ENCODE data around the gene GPRIN2.

Gene GPRIN2

GRCh38 chr10:46522295-46523118 lies 34.0 kb downstream of the GPRIN2 start:
- Histone ChIP-seq H3K4me3 (ENCODE audit: low read depth, low read length) (no peak overlapping the region), H3K36me3 (ENCODE audit: control insufficient read depth, insufficient read depth, low read length) (no peaks in the 10 kb centered on the region), H3K9me3 (ENCODE audit: control insufficient read depth, insufficient read depth, low read depth, low read length) (no peaks in the 10 kb centered on the region), H3K27me3 (ENCODE audit: control insufficient read depth, insufficient read depth, low read length) (no peaks in the 10 kb centered on the region), H3K27ac (ENCODE audit: low read depth, low read length) (no peak overlapping the region), H3K4me1 (ENCODE audit: control insufficient read depth, insufficient read depth, low read length) (peaks cover 19% of the 10 kb centered on the region; the same call in 1 of the 2 replicates), H3K9ac (ENCODE audit: low read length) (no peak overlapping the region)

- Histone ChIP-seq H3K4me1 (ENCODE audit: control insufficient read depth, insufficient read depth, low read length) (peaks cover 19% of the 10 kb centered on the region; the same call in 1 of the 2 replicates), H3K9me3 (ENCODE audit: control insufficient read depth, insufficient read depth, low read depth, low read length) (no peaks in the 10 kb centered on the region)
Measured at GRCh38 chr10:46520941-46521340, 35.5 kb downstream of the GPRIN2 start.

GRCh38 chr10:46520381-46520780 lies 36.1 kb downstream of the GPRIN2 start:
- H3K27me3 ChIP-seq (ENCODE audit: control insufficient read depth, insufficient read depth, low read length) = no peaks in the 10 kb centered on the region
- H3K4me1 ChIP-seq (ENCODE audit: control insufficient read depth, insufficient read depth, low read length) = peaks cover 19% of the 10 kb centered on the region; the same call in 1 of the 2 replicates
- no peak overlapping the region for H3K27ac ChIP-seq (ENCODE audit: low read depth, low read length)
- no peak overlapping the region for H3K9ac ChIP-seq (ENCODE audit: low read length)
- H3K9me3 ChIP-seq (ENCODE audit: control insufficient read depth, insufficient read depth, low read depth, low read length) = no peaks in the 10 kb centered on the region
- H3K36me3 ChIP-seq (ENCODE audit: control insufficient read depth, insufficient read depth, low read length) = no peaks in the 10 kb centered on the region
- no peak overlapping the region for H3K4me3 ChIP-seq (ENCODE audit: low read depth, low read length)

More at GRCh38 chr10:46520941-46521340, 35.5 kb downstream of the GPRIN2 start:
- no peak overlapping the region for H3K27ac ChIP-seq (ENCODE audit: low read depth, low read length)
- no peaks in the 10 kb centered on the region for H3K27me3 ChIP-seq (ENCODE audit: control insufficient read depth, insufficient read depth, low read length)
- no peaks in the 10 kb centered on the region for H3K36me3 ChIP-seq (ENCODE audit: control insufficient read depth, insufficient read depth, low read length)
- no peak overlapping the region for H3K4me3 ChIP-seq (ENCODE audit: low read depth, low read length)
- no peak overlapping the region for H3K9ac ChIP-seq (ENCODE audit: low read length)

GRCh38 chr10:46518028-46518725 lies 38.3 kb downstream of the GPRIN2 start:
- no peaks in the 10 kb centered on the region for H3K36me3 ChIP-seq (ENCODE audit: control insufficient read depth, insufficient read depth, low read length)
- H3K9me3 ChIP-seq (ENCODE audit: control insufficient read depth, insufficient read depth, low read depth, low read length) = no peaks in the 10 kb centered on the region
- H3K4me1 ChIP-seq (ENCODE audit: control insufficient read depth, insufficient read depth, low read length) = peaks cover 5% of the 10 kb centered on the region; the same call in 1 of the 2 replicates
- no peak overlapping the region for H3K27ac ChIP-seq (ENCODE audit: low read depth, low read length)
- no peak overlapping the region for H3K4me3 ChIP-seq (ENCODE audit: low read depth, low read length)
- H3K27me3 ChIP-seq (ENCODE audit: control insufficient read depth, insufficient read depth, low read length) = no peaks in the 10 kb centered on the region
- no peak overlapping the region for H3K9ac ChIP-seq (ENCODE audit: low read length)

- Histone ChIP-seq H3K4me3 (ENCODE audit: low read depth, low read length) (no peak overlapping the region), H3K27ac (ENCODE audit: low read depth, low read length) (no peak overlapping the region), H3K4me1 (ENCODE audit: control insufficient read depth, insufficient read depth, low read length) (no peaks in the 10 kb centered on the region; the same call in 1 of the 2 replicates), H3K27me3 (ENCODE audit: control insufficient read depth, insufficient read depth, low read length) (no peaks in the 10 kb centered on the region), H3K36me3 (ENCODE audit: control insufficient read depth, insufficient read depth, low read length) (no peaks in the 10 kb centered on the region), H3K9ac (ENCODE audit: low read length) (no peak overlapping the region), H3K9me3 (ENCODE audit: control insufficient read depth, insufficient read depth, low read depth, low read length) (no peaks in the 10 kb centered on the region)
Measured at GRCh38 chr10:46517541-46517940, 38.9 kb downstream of the GPRIN2 start.

GRCh38 chr10:46516660-46517416 lies 39.6 kb downstream of the GPRIN2 start:
- no peak overlapping the region for H3K27ac ChIP-seq (ENCODE audit: low read depth, low read length)
- no peaks in the 10 kb centered on the region for H3K36me3 ChIP-seq (ENCODE audit: control insufficient read depth, insufficient read depth, low read length)
- no peaks in the 10 kb centered on the region for H3K27me3 ChIP-seq (ENCODE audit: control insufficient read depth, insufficient read depth, low read length)
- H3K4me1 ChIP-seq (ENCODE audit: control insufficient read depth, insufficient read depth, low read length) = no peaks in the 10 kb centered on the region; the same call in 1 of the 2 replicates
- H3K9ac ChIP-seq (ENCODE audit: low read length) = no peak overlapping the region
- no peak overlapping the region for H3K4me3 ChIP-seq (ENCODE audit: low read depth, low read length)
- H3K9me3 ChIP-seq (ENCODE audit: control insufficient read depth, insufficient read depth, low read depth, low read length) = no peaks in the 10 kb centered on the region

GRCh38 chr10:46515793-46516192 lies 40.7 kb downstream of the GPRIN2 start:
- H3K36me3 ChIP-seq (ENCODE audit: control insufficient read depth, insufficient read depth, low read length) = no peaks in the 10 kb centered on the region
- no peaks in the 10 kb centered on the region for H3K9me3 ChIP-seq (ENCODE audit: control insufficient read depth, insufficient read depth, low read depth, low read length)
- H3K4me1 ChIP-seq (ENCODE audit: control insufficient read depth, insufficient read depth, low read length) = no peaks in the 10 kb centered on the region; the same call in 1 of the 2 replicates
- no peak overlapping the region for H3K4me3 ChIP-seq (ENCODE audit: low read depth, low read length)
- no peak overlapping the region for H3K9ac ChIP-seq (ENCODE audit: low read length)
- no peak overlapping the region for H3K27ac ChIP-seq (ENCODE audit: low read depth, low read length)
- H3K27me3 ChIP-seq (ENCODE audit: control insufficient read depth, insufficient read depth, low read length) = no peaks in the 10 kb centered on the region

- no peaks in the 10 kb centered on the region; the same call in 1 of the 2 replicates for H3K4me1 ChIP-seq (ENCODE audit: control insufficient read depth, insufficient read depth, low read length)
- no peak overlapping the region for H3K27ac ChIP-seq (ENCODE audit: low read depth, low read length)
- no peaks in the 10 kb centered on the region for H3K9me3 ChIP-seq (ENCODE audit: control insufficient read depth, insufficient read depth, low read depth, low read length)
- no peaks in the 10 kb centered on the region for H3K36me3 ChIP-seq (ENCODE audit: control insufficient read depth, insufficient read depth, low read length)
- no peak overlapping the region for H3K4me3 ChIP-seq (ENCODE audit: low read depth, low read length)
- H3K9ac ChIP-seq (ENCODE audit: low read length) = no peak overlapping the region
- no peaks in the 10 kb centered on the region for H3K27me3 ChIP-seq (ENCODE audit: control insufficient read depth, insufficient read depth, low read length)
Measured at GRCh38 chr10:46515366-46515765, 41.1 kb downstream of the GPRIN2 start.

GRCh38 chr10:46514899-46515298 lies 41.6 kb downstream of the GPRIN2 start:
- Histone ChIP-seq H3K9ac (ENCODE audit: low read length) (no peak overlapping the region), H3K4me3 (ENCODE audit: low read depth, low read length) (no peak overlapping the region), H3K4me1 (ENCODE audit: control insufficient read depth, insufficient read depth, low read length) (no peaks in the 10 kb centered on the region; the same call in 1 of the 2 replicates), H3K9me3 (ENCODE audit: control insufficient read depth, insufficient read depth, low read depth, low read length) (no peaks in the 10 kb centered on the region), H3K27me3 (ENCODE audit: control insufficient read depth, insufficient read depth, low read length) (no peaks in the 10 kb centered on the region), H3K27ac (ENCODE audit: low read depth, low read length) (no peak overlapping the region), H3K36me3 (ENCODE audit: control insufficient read depth, insufficient read depth, low read length) (no peaks in the 10 kb centered on the region)

GRCh38 chr10:46514431-46514861 lies 42.0 kb downstream of the GPRIN2 start:
- Histone ChIP-seq H3K9me3 (ENCODE audit: control insufficient read depth, insufficient read depth, low read depth, low read length) (no peaks in the 10 kb centered on the region), H3K27me3 (ENCODE audit: control insufficient read depth, insufficient read depth, low read length) (no peaks in the 10 kb centered on the region), H3K4me3 (ENCODE audit: low read depth, low read length) (no peak overlapping the region), H3K4me1 (ENCODE audit: control insufficient read depth, insufficient read depth, low read length) (no peaks in the 10 kb centered on the region; the same call in 1 of the 2 replicates), H3K9ac (ENCODE audit: low read length) (no peak overlapping the region), H3K36me3 (ENCODE audit: control insufficient read depth, insufficient read depth, low read length) (no peaks in the 10 kb centered on the region), H3K27ac (ENCODE audit: low read depth, low read length) (no peak overlapping the region)

Measured in HUES6 (cell line).